ENCODE results near the gene ERBB4.

GRCh38 chr2:211923019-211923418 is 615.6 kb downstream of the ERBB4 start:
- no peak for TF ChIP-seq TBL1XR1 (IDR thresholded peaks at IDR 0.05; ENCODE audit: low read depth, low read length)
- no peak for TF ChIP-seq BHLHE40 (IDR thresholded peaks at IDR 0.05; ENCODE audit: borderline replicate concordance in 1 of 2, low read depth in 2 of 2, low read length in 1 of 2)
- no peak for TF ChIP-seq EP300 (IDR thresholded peaks at IDR 0.05; ENCODE audit: borderline replicate concordance in 1 of 2, control insufficient read depth in 1 of 2, low read depth in 2 of 2, low read length in 2 of 2)
- TF ChIP-seq ZBTB4 (CRISPR knock-in tag; IDR thresholded peaks at IDR 0.05) = no peak
- TF ChIP-seq TARDBP (IDR thresholded peaks at IDR 0.05; ENCODE audit: borderline replicate concordance) = no peak
